Peyer's patch (tissue), 4 donors: ENCODE results near the gene CMTR1.

Experiments
- POLR2A ChIP-seq, 2 donors: fragments of 450-650 bp; IDR thresholded peaks; one replicate each; pipeline ENCODE4 v1.5.1; 2017; ENCODE audit warnings: antibody characterized with exemption in 2 of 2, mild to moderate bottlenecking in 2 of 2, moderate library complexity in 2 of 2
- TF ChIP-seq, protein P1 (sequence below), 6 experiments: fragments of 450-650 bp in 4 of 6; fragments of 200-600 bp in 2 of 6; sonication (generic) in 1 of 6; IDR thresholded peaks; one replicate each; pipeline ENCODE4 v1.5.1; 2017 to 2019; ENCODE audit warnings: antibody characterized with exemption in 6 of 6, mild to moderate bottlenecking in 3 of 6, moderate library complexity in 1 of 6

DNA sequence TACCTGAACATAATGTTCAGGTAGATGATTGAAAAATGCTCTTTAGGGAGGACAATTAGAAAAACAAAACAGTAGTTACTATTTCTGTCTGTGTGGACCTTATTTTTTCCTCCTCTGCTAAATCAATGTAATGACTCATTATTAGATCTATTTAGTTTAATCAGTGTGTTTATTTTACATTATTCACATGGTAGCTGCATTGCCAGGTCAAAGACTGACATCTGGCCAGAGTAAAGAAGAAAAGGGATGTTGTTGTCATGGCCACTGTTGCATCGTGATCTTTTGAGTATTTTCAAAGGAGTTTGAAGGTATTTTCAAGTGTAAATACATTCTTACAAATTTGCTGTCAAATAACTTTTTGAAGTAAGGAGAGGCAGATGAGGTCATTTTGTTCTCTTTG is 5.9 kb downstream of the CMTR1 start:
- TF ChIP-seq, protein P1, sequence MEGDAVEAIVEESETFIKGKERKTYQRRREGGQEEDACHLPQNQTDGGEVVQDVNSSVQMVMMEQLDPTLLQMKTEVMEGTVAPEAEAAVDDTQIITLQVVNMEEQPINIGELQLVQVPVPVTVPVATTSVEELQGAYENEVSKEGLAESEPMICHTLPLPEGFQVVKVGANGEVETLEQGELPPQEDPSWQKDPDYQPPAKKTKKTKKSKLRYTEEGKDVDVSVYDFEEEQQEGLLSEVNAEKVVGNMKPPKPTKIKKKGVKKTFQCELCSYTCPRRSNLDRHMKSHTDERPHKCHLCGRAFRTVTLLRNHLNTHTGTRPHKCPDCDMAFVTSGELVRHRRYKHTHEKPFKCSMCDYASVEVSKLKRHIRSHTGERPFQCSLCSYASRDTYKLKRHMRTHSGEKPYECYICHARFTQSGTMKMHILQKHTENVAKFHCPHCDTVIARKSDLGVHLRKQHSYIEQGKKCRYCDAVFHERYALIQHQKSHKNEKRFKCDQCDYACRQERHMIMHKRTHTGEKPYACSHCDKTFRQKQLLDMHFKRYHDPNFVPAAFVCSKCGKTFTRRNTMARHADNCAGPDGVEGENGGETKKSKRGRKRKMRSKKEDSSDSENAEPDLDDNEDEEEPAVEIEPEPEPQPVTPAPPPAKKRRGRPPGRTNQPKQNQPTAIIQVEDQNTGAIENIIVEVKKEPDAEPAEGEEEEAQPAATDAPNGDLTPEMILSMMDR (IDR thresholded peaks at IDR 0.05): no peak
- no peak for TF ChIP-seq POLR2A (IDR thresholded peaks at IDR 0.05)
